ENCODE results near the gene AGPAT3. TPM values are rescaled to one million over a fixed set of nuclear protein-coding genes. Genes with fewer than 3 reads are reported as not detected.
A peak's percentile ranks its signal among the peaks of the same experiment; 100 is the strongest.

Gene AGPAT3
- total and polyA plus RNA-seq, 9 donors: 19.2 to 32.2 (median 27.7) TPM

DNA sequence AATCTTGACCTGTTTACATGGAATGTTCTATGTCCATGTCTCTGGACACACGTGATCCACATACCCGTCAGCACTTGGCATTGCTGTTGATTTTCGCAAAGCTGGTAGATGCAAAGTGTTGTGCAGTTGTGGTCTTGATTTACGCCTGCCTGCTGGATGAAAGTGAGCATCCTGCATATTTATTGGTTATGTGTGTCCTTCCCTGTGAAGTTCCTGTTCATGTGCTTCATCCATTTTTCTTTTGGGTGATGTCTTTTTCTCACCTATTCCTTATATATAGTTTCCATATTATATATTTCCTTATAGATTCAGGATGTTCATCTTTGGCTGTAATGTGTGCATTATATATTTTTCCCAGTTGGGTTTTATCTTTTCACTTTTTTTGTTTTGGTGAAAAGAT, 6.5 kb downstream of the AGPAT3 start:
- DNase-seq: no peak
- 100% methylated on average over 2 of the region's 4 CpGs for WGBS (ENCODE audit: insufficient coverage)
- Histone ChIP-seq H3K27ac (ENCODE audit: low read length) (no peak overlapping the region), H3K4me3 (ENCODE audit: low read length) (no peak overlapping the region), H3K4me1 (ENCODE audit: control insufficient read depth, insufficient read depth, low read length) (peaks cover 7% of the 10 kb centered on the region), H3K27me3 (ENCODE audit: control insufficient read depth, insufficient read depth, low read length) (no peaks in the 10 kb centered on the region), H3K36me3 (ENCODE audit: control insufficient read depth, insufficient read depth, low read length) (peaks cover 20% of the 10 kb centered on the region), H3K9me3 (replicated peaks; ENCODE audit: control insufficient read depth, low read depth, low read length) (peaks cover 6% of the 10 kb centered on the region)

DNA sequence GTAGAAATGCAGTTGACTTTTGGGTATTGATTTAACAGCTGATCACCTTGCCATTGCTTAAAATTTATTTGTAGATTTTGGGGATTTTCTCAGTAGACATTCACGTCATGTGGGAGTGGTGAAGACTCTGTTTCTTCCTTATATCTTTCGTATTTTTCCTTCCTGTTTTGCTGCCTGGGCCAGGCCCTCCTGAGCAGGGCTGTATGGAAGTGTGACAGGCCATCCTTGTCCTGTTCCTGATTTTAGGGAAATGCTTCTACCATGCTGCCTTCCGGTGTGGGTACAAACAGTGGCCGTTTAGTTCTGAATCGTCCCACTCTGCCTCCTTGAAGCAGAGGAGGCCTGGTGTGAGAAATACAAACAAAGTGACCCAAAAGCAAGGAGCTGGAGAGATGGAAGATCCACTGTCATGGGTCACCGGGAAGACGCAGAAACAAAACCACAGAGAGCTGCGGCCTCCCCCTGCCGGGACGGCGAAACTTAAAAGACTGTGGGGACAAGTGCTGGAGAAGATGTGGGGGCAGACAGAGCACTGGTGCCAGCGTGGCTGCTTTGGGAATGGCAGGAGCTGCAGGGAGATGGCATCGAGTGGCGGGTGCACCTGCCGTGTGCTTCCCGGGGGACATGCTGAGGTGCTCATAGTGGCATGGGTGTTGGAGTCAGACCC, 7.6 kb downstream of the AGPAT3 start:
- H3K27ac ChIP-seq (ENCODE audit: low read length): no peak overlapping the region
- 93% methylated on average over 12 of the region's 16 CpGs for WGBS (ENCODE audit: insufficient coverage)
- H3K9me3 ChIP-seq (replicated peaks; ENCODE audit: control insufficient read depth, low read depth, low read length): peaks cover 6% of the 10 kb centered on the region
- no peak overlapping the region for H3K4me3 ChIP-seq (ENCODE audit: low read length)
- H3K36me3 ChIP-seq (ENCODE audit: control insufficient read depth, insufficient read depth, low read length): peaks cover 17% of the 10 kb centered on the region
- DNase-seq: no peak
- H3K27me3 ChIP-seq (ENCODE audit: control insufficient read depth, insufficient read depth, low read length): no peaks in the 10 kb centered on the region
- H3K4me1 ChIP-seq (ENCODE audit: control insufficient read depth, insufficient read depth, low read length): no peaks in the 10 kb centered on the region

DNA sequence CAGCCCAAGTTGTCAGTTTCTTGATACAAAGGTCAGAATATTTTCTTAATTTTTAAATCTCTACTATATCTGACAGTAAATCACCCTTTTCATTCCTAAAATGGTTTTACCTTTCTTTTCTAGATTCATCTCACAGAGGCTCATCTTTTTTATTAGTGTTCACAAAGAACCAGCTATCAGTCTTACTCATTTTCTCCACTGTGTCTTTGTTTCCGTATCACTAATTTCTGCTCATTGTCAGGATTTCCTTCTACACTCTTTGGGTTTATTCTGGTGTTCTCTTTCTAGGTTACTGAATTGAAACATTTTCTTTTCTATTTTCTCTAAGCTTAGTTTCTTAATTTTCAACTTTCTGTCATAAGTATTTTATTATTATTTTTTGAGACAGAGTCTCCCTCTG, 8.7 kb downstream of the AGPAT3 start:
- peaks cover 6% of the 10 kb centered on the region for H3K9me3 ChIP-seq (replicated peaks; ENCODE audit: control insufficient read depth, low read depth, low read length)
- peaks cover 16% of the 10 kb centered on the region for H3K36me3 ChIP-seq (ENCODE audit: control insufficient read depth, insufficient read depth, low read length)
- no peaks in the 10 kb centered on the region for H3K4me1 ChIP-seq (ENCODE audit: control insufficient read depth, insufficient read depth, low read length)
- no peak overlapping the region for H3K27ac ChIP-seq (ENCODE audit: low read length)
- H3K4me3 ChIP-seq (ENCODE audit: low read length): no peak overlapping the region
- H3K27me3 ChIP-seq (ENCODE audit: control insufficient read depth, insufficient read depth, low read length): no peaks in the 10 kb centered on the region
- DNase-seq: no peak
- WGBS (ENCODE audit: insufficient coverage): no CpG with 5 or more reads among the region's 1 CpG

DNA sequence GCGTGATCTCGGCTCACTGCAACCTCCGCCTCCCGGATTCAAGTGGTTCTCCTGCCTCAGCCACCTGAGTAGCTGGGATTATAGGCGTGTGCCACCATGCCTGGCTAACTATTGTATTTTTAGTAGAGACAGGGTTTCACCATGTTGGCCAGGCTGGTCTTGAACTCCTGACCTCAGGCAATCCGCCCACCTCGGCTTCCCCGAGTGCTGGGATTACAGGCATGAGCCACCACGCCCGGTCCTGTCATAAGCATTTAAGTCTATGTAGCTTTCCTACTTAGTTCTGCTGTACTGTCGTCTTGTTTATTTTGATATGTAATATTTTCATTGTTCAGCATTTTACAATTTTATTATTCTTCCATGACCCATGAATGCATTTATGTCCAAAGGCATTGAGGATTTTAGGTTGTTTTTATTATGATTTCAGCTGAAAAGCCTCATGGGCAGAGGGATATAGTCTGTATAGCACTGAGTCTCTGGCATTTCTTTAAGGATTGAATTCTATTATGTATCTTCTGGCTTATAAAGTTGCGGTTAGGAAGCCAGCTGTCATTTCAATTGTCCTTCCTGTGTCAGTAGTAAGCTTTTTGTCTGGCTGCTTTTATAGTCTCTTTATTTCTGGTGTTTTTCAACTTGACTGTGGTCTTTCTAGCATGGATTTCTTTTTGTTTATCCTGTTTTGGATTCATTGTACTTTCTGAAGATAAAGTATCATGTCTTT, 9.2 kb downstream of the AGPAT3 start:
- Histone ChIP-seq H3K27me3 (ENCODE audit: control insufficient read depth, insufficient read depth, low read length) (no peaks in the 10 kb centered on the region), H3K27ac (ENCODE audit: low read length) (no peak overlapping the region), H3K36me3 (ENCODE audit: control insufficient read depth, insufficient read depth, low read length) (peaks cover 16% of the 10 kb centered on the region), H3K4me1 (ENCODE audit: control insufficient read depth, insufficient read depth, low read length) (no peaks in the 10 kb centered on the region), H3K4me3 (ENCODE audit: low read length) (no peak overlapping the region), H3K9me3 (replicated peaks; ENCODE audit: control insufficient read depth, low read depth, low read length) (peaks cover 6% of the 10 kb centered on the region)
- whole genome bisulfite sequencing (ENCODE audit: insufficient coverage): 97% methylated on average over 6 of the region's 12 CpGs
- DNase-seq: no peak

DNA sequence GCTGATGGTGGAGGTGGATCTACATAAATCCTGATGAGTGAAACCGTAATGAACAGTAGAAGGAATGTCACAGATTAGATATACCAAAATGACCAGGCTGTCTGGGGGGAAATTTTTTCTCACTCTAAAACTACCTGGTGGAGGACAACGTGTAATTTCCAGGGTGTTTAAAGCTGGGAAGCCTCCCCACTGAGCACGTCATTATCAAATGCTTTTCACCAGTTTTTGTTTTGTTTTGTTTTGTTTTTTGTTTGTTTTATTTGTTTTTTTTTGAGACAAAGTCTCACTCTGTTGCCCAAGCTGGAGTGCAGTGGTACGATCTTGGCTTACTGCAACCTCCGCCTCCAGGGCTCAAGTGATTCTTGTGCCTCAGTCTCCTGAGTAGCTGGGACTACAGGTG, 11.6 kb downstream of the AGPAT3 start:
- peaks cover 4% of the 10 kb centered on the region for H3K36me3 ChIP-seq (ENCODE audit: control insufficient read depth, insufficient read depth, low read length)
- no peak overlapping the region for H3K4me3 ChIP-seq (ENCODE audit: low read length)
- H3K27me3 ChIP-seq (ENCODE audit: control insufficient read depth, insufficient read depth, low read length): no peaks in the 10 kb centered on the region
- peaks cover 6% of the 10 kb centered on the region for H3K9me3 ChIP-seq (replicated peaks; ENCODE audit: control insufficient read depth, low read depth, low read length)
- H3K27ac ChIP-seq (ENCODE audit: low read length): no peak overlapping the region
- no peak for DNase-seq
- peaks cover 14% of the 10 kb centered on the region for H3K4me1 ChIP-seq (ENCODE audit: control insufficient read depth, insufficient read depth, low read length)
- 94% methylated on average over 2 of the region's 5 CpGs for WGBS (ENCODE audit: insufficient coverage)

DNA sequence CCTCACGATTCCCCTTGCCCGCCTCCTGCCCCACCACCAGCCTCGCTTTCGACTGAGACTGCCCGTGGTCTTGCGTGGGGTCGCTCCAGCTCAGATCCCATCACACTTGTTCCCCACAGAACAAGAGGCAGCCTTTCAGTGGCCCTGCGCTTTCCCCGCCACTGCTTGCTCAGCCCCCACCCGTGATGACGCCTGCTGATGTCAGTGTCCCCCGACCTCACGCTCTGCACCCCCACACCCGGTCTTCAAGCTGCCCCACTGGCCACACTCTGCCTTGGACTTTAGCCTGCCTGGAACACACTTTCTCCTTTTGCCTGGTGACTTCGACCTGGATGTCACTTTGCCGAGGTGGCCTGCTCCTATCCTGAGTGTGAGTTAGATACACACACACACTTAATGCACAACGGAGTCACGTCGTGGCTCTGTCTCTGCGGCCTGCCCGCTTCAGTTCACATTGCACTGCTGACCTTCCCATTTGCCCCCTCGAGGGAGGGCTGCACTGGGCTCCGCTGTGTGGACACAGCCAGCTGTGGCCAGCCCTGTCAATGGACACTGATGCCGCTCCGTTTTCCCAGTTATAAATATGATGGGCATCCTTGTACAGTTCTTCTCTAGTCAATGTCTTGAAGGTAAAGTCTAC, 13.0 kb downstream of the AGPAT3 start:
- Histone ChIP-seq H3K27ac (ENCODE audit: low read length) (no peak overlapping the region), H3K9me3 (replicated peaks; ENCODE audit: control insufficient read depth, low read depth, low read length) (peaks cover 6% of the 10 kb centered on the region), H3K27me3 (ENCODE audit: control insufficient read depth, insufficient read depth, low read length) (no peaks in the 10 kb centered on the region), H3K36me3 (ENCODE audit: control insufficient read depth, insufficient read depth, low read length) (peaks cover 4% of the 10 kb centered on the region), H3K4me1 (ENCODE audit: control insufficient read depth, insufficient read depth, low read length) (peaks cover 20% of the 10 kb centered on the region), H3K4me3 (ENCODE audit: low read length) (no peak overlapping the region)
- WGBS (ENCODE audit: insufficient coverage): 83% methylated on average over 20 of the region's 25 CpGs
- no peak for DNase-seq

DNA sequence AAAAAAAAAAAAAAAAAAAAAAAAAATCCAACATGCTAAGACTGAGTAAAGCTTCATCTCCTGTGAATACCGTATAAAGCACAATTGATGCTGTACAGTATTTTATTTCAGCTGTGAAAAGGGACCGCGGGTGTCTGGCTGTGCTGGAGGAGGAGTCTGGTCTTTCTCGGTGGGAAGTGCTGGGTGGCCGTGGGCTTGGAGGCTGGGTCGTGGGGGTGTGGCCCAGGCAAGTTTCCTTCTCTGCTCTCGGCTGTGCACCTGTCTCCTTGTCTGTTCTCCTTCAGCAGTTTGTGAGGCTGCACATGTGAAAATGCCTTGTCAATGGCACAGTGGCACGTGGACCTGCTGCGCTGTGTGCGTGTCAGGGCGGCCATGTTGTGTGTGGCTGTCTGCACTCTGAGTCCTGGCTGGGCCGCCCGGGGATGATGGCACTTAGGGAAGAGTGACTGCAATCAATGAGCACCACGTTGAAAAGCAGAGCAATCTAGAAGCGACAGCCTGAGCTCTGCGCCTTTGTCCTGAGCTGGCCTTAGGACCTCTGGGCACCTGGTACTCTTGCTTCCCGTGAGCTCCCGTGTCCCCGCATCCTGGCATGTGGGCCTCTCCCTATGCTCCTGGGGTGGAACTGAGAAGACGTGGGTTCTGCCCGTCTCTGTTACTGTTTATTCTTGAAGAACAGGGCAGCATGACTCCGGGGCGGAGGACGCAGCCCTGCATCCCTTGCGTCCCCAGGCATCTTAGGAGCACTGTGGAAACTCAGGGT, 14.5 kb downstream of the AGPAT3 start:
- Histone ChIP-seq H3K9me3 (replicated peaks; ENCODE audit: control insufficient read depth, low read depth, low read length) (peaks cover 6% of the 10 kb centered on the region), H3K4me1 (ENCODE audit: control insufficient read depth, insufficient read depth, low read length) (peaks cover 25% of the 10 kb centered on the region), H3K36me3 (ENCODE audit: control insufficient read depth, insufficient read depth, low read length) (peaks cover 4% of the 10 kb centered on the region), H3K27ac (ENCODE audit: low read length) (peak overlapping the region; percentile 15), H3K27me3 (ENCODE audit: control insufficient read depth, insufficient read depth, low read length) (no peaks in the 10 kb centered on the region), H3K4me3 (ENCODE audit: low read length) (no peak overlapping the region)
- 81% methylated on average over 24 of the region's 25 CpGs for WGBS (ENCODE audit: insufficient coverage)
- DNase-seq: no peak

DNA sequence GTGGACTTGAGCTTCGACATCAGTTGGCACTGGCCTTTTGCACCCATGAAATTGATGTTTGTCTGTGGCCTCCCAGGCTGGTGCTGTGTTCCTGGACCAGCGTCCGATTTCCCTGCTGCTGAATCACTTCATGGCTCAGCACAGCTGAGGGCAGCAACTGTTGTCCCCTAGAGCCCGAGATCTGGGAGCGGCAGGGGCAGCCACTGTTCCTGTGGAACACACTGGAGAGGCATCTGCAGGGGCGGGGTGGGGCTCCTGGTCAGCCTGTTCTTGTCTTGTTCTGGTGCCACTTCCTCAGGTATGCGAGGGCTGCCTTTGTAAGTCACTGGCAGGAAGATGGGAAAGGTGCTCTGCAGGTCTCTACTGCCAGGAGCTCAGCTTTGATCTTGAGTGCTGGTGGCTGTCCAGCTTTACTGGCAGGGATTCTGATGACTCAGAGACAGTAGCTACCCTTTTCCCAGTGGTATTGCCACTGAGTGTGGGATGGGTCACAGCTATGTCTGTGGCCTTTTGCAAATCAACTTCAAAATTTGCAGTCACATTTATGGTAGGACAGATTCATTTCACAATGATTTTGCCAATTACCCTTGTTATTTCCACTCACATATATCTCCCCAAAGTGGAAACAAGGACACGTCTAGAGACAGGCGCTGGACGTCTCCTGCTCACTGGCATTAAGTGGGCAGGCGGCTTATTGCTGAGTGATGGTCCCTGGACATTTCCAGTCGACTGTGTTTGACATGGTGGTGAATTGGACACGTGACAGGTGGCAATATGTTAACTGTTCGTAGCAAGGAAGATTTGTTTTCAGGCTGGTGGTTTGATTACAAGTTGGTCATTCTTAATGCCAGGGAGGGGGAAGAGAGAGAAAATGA, 15.3 kb downstream of the AGPAT3 start:
- Histone ChIP-seq H3K27me3 (ENCODE audit: control insufficient read depth, insufficient read depth, low read length) (no peaks in the 10 kb centered on the region), H3K4me1 (ENCODE audit: control insufficient read depth, insufficient read depth, low read length) (peaks cover 33% of the 10 kb centered on the region), H3K9me3 (replicated peaks; ENCODE audit: control insufficient read depth, low read depth, low read length) (peaks cover under 1% of the 10 kb centered on the region), H3K27ac (ENCODE audit: low read length) (peak overlapping the region; percentile 57), H3K36me3 (ENCODE audit: control insufficient read depth, insufficient read depth, low read length) (peaks cover 4% of the 10 kb centered on the region), H3K4me3 (ENCODE audit: low read length) (no peak overlapping the region)
- DNase-seq: peak; percentile 61
- 72% methylated on average over 12 of the region's 14 CpGs for WGBS (ENCODE audit: insufficient coverage)

DNA sequence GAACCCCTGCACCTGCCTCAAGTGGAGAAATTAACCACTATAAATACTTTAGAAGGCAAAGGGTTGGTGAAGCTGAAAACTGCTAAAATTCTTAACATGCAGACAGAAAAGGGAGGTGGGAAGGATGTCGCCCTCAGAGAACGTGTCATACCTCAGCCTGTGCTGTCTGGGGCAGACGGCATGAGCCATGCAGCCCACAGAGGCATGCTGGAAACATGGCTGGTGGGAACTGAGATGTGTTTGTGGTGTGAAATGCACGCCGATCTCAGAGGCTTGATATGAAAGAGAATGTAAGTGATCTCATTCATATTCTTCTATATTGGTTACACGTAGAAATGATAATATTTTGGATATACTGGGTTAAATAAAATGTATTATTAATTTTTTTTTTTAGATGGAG, 16.3 kb downstream of the AGPAT3 start:
- peaks cover 4% of the 10 kb centered on the region for H3K36me3 ChIP-seq (ENCODE audit: control insufficient read depth, insufficient read depth, low read length)
- H3K27me3 ChIP-seq (ENCODE audit: control insufficient read depth, insufficient read depth, low read length): no peaks in the 10 kb centered on the region
- WGBS (ENCODE audit: insufficient coverage): 83% methylated on average over 3 of the region's 6 CpGs
- no peak overlapping the region for H3K4me3 ChIP-seq (ENCODE audit: low read length)
- peaks cover 39% of the 10 kb centered on the region for H3K4me1 ChIP-seq (ENCODE audit: control insufficient read depth, insufficient read depth, low read length)
- no peak for DNase-seq
- H3K27ac ChIP-seq (ENCODE audit: low read length): no peak overlapping the region
- no peaks in the 10 kb centered on the region for H3K9me3 ChIP-seq (replicated peaks; ENCODE audit: control insufficient read depth, low read depth, low read length)
